Liver (tissue), 3 donors: ENCODE data around the gene SOX15.

Experiments
- CTCF ChIP-seq: fragments of 150-350 bp; IDR thresholded peaks from 2 replicates; pipeline ENCODE4 v1.5.1; 2017; ENCODE audit warnings: improper control_type of control experiment, low read depth, low read length; ENCODE audit not compliant: missing input control
- EGR1 ChIP-seq, 2 donors: IDR thresholded peaks; 2 replicates each; pipeline ENCODE4 v1.6.1; 2016 to 2018; ENCODE audit warnings: antibody characterized with exemption in 2 of 2, low read depth in 2 of 2
- GABPA ChIP-seq, 2 donors: IDR thresholded peaks in 1 of 2; conservative IDR thresholded peaks in 1 of 2; 2 replicates each; pipeline ENCODE4 v1.6.1; 2016; ENCODE audit warnings: antibody characterized with exemption in 2 of 2, mild to moderate bottlenecking in 1 of 2, moderate library complexity in 1 of 2
- JUND ChIP-seq, 2 donors: IDR thresholded peaks; 2 replicates each; pipeline ENCODE4 v1.6.1; 2016; ENCODE audit warnings: antibody characterized with exemption in 2 of 2
- REST ChIP-seq: IDR thresholded peaks from 2 replicates; pipeline ENCODE4 v1.6.1; 2016; ENCODE audit warnings: antibody characterized with exemption, mild to moderate bottlenecking
- ZBTB33 ChIP-seq: IDR thresholded peaks from 2 replicates; pipeline ENCODE4 v1.6.1; 2016; ENCODE audit warnings: antibody characterized with exemption
- donor health status: healthy.
- donor health status: healthy.

GRCh38 chr17:7562208-7562605 is 27.7 kb downstream of the SOX15 start:
- no peak for TF ChIP-seq CTCF
- no peak for TF ChIP-seq REST
- no peak for TF ChIP-seq JUND (IDR thresholded peaks at IDR 0.05)
- no peak for TF ChIP-seq EGR1 (IDR thresholded peaks at IDR 0.05; ENCODE audit: low read depth in 2 of 2)
- TF ChIP-seq ZBTB33 = no peak
- TF ChIP-seq GABPA (IDR thresholded peaks at IDR 0.05 in 1 of 2, conservative IDR thresholded peaks at IDR 0.05 in 1 of 2) = no peak
